Thyroid gland (tissue), 4 donors: ENCODE measurements around the gene APOC1.

ENCODE experiments used
- CTCF ChIP-seq, 6 experiments: fragments of 200-600 bp in 3 of 6; fragments of 450-650 bp in 3 of 6; sonication (generic) in 3 of 6; IDR thresholded peaks; one replicate each; pipeline ENCODE4 v1.5.1; 2016 to 2019; ENCODE audit warnings: antibody characterized with exemption in 6 of 6, mild to moderate bottlenecking in 2 of 6, inconsistent platforms in 1 of 6, moderate library complexity in 1 of 6
- POLR2A ChIP-seq, 2 donors: fragments of 450-650 bp; IDR thresholded peaks; one replicate each; pipeline ENCODE4 v1.6.1; 2017; ENCODE audit warnings: antibody characterized with exemption in 2 of 2, mild to moderate bottlenecking in 2 of 2, moderate library complexity in 1 of 2

GRCh38 chr19:44889830-44890365 lies 24.5 kb upstream of the APOC1 start:
- no peak for TF ChIP-seq CTCF (IDR thresholded peaks at IDR 0.05)
- no peak for TF ChIP-seq POLR2A (IDR thresholded peaks at IDR 0.05)
